LNCAP (cell line): Measurements from ENCODE around the gene CYP39A1.

Source experiments
- TF ChIP-seq, protein P1 (sequence below): fragments of 450-650 bp; IDR thresholded peaks from 2 replicates; pipeline ENCODE4 v1.5.1; 2017; ENCODE audit warnings: mild to moderate bottlenecking

Gene CYP39A1

DNA sequence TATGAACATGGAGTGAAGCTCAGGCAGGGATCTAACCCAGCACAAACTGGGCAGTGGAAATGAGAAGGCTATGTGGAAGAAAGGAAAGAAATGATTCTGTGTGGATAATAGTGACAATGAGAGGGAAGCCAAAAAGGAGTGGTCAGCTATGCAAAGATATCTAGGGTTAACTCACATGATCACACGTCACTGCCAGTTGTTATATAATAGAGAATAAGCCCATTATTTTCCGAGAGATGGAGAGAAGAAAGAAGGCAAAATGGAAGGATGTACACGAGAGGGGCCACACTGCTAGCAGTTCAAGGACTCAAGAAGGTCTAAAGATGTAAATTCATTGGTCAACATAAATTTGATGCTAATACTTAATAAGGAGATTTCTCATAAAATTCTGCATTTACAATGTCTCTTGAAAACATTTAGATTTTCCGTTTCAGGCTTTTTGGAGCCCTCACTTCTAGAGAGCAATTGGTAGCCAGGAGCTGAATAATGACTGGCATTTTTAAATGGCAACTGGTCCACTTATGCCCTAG lies 142.6 kb downstream of the CYP39A1 start:
- TF ChIP-seq, protein P1, sequence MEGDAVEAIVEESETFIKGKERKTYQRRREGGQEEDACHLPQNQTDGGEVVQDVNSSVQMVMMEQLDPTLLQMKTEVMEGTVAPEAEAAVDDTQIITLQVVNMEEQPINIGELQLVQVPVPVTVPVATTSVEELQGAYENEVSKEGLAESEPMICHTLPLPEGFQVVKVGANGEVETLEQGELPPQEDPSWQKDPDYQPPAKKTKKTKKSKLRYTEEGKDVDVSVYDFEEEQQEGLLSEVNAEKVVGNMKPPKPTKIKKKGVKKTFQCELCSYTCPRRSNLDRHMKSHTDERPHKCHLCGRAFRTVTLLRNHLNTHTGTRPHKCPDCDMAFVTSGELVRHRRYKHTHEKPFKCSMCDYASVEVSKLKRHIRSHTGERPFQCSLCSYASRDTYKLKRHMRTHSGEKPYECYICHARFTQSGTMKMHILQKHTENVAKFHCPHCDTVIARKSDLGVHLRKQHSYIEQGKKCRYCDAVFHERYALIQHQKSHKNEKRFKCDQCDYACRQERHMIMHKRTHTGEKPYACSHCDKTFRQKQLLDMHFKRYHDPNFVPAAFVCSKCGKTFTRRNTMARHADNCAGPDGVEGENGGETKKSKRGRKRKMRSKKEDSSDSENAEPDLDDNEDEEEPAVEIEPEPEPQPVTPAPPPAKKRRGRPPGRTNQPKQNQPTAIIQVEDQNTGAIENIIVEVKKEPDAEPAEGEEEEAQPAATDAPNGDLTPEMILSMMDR, result no peak

DNA sequence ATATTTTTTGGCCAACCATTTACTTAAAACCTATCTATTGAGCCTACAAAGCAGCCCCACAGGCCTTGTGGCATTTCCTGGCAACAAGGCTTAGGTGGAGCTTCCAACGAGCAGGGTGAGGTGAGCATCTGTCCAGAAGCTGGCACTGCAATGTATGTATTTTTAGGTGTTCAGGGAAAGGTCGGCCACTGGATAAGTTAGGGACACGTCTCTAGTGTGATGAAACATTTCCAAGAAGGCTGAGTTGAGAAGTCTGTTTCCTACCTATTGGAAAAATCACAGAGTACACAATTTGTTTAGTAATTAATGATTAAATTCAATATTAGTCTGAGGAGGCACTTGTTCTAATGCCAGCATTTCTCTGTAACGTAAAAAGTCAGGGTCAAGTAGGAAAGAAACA lies 143.6 kb downstream of the CYP39A1 start:
- TF ChIP-seq, protein P1, result no peak

DNA sequence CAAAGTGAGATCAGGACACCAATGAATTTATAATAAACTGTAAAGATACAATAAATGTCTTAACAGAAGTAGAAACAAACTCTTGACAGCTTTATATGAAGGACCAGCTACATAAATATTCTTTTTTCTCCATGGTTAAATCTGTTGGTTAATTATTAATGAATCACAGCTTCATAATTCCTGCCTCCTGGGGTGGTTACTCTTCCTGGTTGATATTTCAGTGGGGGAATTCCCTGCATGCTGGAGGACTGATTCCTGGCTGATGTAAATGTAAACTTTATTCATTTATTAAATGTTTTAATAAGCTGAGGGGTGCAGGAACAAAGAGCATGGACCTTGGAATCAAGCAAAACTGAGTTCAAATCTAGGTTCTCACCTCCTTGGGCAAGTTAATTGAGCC lies 145.2 kb downstream of the CYP39A1 start:
- TF ChIP-seq, protein P1, result no peak

DNA sequence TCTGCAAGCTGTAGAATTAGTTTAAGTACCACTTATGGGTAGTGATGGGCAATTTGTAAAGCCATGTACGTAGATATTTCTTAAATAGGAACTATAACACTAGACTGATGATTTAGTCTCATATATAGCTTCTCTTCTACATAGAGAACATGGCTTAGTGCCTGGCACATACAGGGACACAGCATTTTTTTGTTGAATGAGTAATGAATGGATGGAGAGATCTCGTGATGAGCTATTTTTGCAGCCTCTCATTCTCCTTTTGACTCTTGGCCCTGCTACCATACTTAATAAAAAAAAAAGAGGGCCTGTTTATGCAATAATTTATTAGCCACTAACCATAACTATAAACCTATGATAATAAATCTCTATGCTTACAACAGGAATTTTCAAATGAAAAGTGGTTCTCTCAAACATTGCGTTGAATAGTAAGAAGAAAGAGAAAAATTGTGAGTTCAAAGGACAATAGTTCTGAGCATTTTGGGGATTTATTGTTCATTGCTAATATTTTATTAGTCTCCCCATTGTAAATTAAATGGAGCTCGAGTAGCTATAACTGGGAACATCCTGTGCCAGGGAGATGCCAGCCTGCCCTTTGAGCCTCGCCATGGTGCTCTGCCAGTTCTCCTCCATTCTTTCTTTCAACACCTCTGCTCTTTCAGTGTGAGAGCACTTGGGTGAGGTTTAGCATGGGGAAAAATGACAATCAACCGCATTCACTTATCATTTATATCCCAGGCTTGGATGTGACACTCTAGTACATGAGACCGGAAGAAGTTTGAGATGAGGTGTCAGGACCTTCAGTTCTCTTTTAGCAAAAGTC lies 146.7 kb downstream of the CYP39A1 start:
- TF ChIP-seq, protein P1, result no peak

DNA sequence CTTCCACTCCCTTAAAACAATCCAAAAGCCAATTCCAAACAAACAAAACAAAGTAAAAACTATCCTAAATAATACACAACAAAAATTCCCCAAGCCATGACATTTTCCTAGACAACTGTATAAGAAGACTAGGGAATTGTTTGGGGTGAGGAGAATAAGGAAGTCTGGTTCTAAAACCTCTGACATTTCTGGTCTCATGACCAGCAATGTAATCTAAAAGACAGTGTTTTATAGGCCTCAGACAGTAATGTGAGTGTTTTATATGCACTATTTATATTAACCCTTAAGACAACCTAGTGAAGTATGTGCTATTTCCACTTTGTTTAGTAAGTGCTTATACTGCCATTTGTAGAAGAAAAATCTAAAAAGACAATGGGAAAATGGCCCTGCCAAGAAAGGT lies 148.4 kb downstream of the CYP39A1 start:
- TF ChIP-seq, protein P1, result no peak

DNA sequence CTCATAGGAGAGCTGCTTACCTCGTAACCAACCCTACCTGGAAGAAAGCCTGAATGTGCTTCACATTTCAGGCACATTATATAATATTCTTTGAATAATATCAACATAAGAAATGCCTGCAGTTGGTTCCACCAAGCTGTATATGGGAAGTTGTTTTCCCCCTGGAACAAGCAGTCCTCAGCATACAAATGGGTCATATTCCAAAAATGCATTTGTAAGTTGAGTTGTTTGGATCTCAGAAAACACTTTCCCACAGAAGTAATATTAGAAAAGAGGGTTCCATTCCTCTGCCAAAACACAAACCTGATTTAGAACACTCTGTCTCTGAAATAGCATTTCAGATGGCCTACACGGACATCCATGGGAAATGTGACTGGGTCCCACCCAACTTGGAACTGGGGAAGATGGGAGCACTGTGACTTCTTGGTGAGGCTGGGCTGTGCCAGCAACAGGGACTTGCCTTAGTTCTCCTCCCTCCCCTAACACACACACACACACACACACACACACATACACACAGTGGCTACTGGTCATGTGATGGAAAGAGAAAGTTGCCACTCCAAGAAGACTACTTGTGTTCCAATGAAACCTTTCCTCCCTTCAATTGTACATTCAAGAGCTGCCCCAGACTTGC lies 150.0 kb downstream of the CYP39A1 start:
- TF ChIP-seq, protein P1, result no peak

DNA sequence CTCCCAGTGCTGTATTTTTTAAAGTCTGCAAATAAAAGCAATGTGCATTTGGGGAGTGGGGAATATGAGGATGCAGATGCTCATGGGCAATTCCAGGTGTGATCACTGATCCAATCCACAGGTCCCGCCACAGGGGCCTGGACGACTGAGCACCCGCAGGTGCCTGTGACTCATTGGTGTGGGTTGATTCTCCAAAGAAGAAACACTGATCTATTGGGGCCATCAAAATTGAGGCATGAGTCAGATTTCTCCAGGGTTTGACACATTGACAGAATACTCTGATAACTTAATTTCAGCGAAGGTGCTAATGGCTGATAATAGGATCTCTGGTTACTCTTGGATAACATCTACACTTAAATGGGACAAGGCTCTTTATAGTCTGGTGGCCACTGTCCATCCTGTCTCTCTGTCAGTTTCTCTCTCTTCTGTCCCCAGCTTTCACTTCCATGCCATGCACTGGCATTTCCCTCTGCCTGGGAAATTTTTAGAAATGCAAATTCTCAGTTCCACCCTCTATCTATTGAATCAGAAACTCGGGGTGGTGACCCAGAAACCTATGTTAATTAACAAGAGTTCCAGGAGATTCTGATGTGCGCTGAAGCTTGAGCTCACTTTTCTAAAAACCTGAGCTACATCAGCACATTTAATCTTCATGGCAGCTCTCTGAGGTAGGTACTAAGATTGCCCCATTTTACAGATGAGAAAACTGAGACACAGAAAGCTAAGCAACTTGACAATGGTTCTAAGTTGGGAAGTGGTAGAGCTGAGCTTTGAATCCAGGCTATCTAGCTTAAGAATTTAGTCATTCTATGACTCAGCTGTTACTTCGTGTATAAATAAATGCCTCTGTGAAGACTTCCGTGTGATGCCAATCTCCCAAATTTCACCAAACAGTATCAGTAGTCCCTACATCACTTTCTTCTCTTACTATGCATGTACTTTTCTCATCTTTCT lies 151.2 kb downstream of the CYP39A1 start:
- TF ChIP-seq, protein P1, result no peak
